Fibroblast of skin of right biceps (primary cell): ENCODE data around the gene ADCY9.
A peak's percentile ranks its signal among the peaks of the same experiment; 100 is the strongest.
"Not testable (repeated sequence)": the region's sequence is repeated elsewhere in the genome, so short reads cannot be mapped to it uniquely, and the experiment has no call there.

Experiments
- DNase-seq: peaks from one replicate; pipeline ENCODE4 v3.0.0-alpha.2; 2013

Gene ADCY9

GRCh38 chr16:3965781-3966582, 150.3 kb downstream of the ADCY9 start:
- no peak for DNase-seq

- no peak for DNase-seq
Observed at GRCh38 chr16:3965306-3965705, 150.9 kb downstream of the ADCY9 start.

- no peak for DNase-seq
Observed at GRCh38 chr16:3964686-3965290, 151.5 kb downstream of the ADCY9 start.

- DNase-seq: no peak
Observed at GRCh38 chr16:3963886-3964685, 152.2 kb downstream of the ADCY9 start.

- DNase-seq: peak; percentile 15
Observed at GRCh38 chr16:3963203-3963602, 153.0 kb downstream of the ADCY9 start.

- DNase-seq: peak; percentile 40
Observed at GRCh38 chr16:3961449-3961849, 154.8 kb downstream of the ADCY9 start.

- not testable (repeated sequence) for DNase-seq
Observed at GRCh38 chr16:3959926-3960590, 156.2 kb downstream of the ADCY9 start.

GRCh38 chr16:3959148-3959547, 157.1 kb downstream of the ADCY9 start:
- DNase-seq: peak; percentile 70

GRCh38 chr16:3957344-3957980, 158.8 kb downstream of the ADCY9 start:
- DNase-seq: no peak

GRCh38 chr16:3954411-3954921, 161.8 kb downstream of the ADCY9 start:
- DNase-seq: peak; percentile 58

- no peak for DNase-seq
Observed at GRCh38 chr16:3953728-3954410, 162.4 kb downstream of the ADCY9 start.

GRCh38 chr16:3952737-3953131, 163.5 kb downstream of the ADCY9 start:
- DNase-seq: peak; percentile 58

GRCh38 chr16:3951861-3952736, 164.1 kb downstream of the ADCY9 start:
- DNase-seq: peak; percentile 42

GRCh38 chr16:3951380-3951779, 164.9 kb downstream of the ADCY9 start:
- not testable (repeated sequence) for DNase-seq

GRCh38 chr16:3950343-3951193, 165.7 kb downstream of the ADCY9 start:
- DNase-seq: peak; percentile 93

- DNase-seq: no peak
Observed at GRCh38 chr16:3949946-3950342, 166.3 kb downstream of the ADCY9 start.

- DNase-seq: no peak
Observed at GRCh38 chr16:3949287-3949686, 167.0 kb downstream of the ADCY9 start.

GRCh38 chr16:3948378-3948995, 167.8 kb downstream of the ADCY9 start:
- DNase-seq: no peak

GRCh38 chr16:3946604-3947180, 169.6 kb downstream of the ADCY9 start:
- DNase-seq: no peak
